Raji (cell line): ENCODE results near the gene PKIG.

Source experiments
- POLR2A ChIP-seq: IDR thresholded peaks from 2 replicates; pipeline ENCODE4 v1.6.1; 2011; ENCODE audit warnings: low read depth, low read length, control low read depth; ENCODE audit not compliant: insufficient read depth

Gene PKIG

DNA sequence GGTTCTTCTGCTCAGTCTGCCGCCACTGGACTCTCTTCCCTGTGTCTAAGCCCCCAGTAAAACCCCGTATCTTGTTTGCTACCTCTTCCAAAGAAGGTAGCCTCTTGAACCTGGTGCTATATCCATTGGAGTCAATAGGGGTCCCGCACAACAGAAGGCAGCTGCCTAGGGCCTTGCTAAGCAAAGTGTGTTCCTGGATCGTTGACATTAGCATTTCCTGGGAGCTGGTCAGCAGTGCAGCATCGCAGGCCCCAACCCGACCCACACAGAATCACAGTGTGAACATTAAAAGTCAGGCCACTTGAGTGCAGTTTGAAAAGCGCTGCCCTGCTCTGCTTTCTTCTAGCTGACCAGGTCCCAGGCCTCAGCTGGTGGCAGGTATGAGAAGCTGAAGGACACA lies 66.2 kb downstream of the PKIG start:
- TF ChIP-seq POLR2A = no peak

DNA sequence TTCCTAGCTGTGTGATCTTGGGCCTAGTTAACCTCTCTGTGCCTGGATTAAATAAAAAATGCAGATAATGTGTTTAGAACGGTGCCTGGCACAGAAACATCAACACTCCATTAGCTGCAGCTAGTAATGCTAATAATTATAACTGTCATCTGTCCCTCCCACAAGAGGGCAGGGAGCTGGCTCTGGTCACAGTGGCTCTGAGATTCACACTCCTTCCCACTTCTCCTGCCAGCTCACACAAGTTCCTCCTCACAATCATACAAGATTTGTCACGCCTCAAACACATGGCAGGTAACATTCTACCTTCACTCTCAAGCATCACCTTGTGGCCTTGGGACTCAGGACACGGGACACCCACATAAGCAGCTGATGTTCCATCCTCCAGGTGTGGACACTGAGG lies 66.7 kb downstream of the PKIG start:
- TF ChIP-seq POLR2A = no peak

DNA sequence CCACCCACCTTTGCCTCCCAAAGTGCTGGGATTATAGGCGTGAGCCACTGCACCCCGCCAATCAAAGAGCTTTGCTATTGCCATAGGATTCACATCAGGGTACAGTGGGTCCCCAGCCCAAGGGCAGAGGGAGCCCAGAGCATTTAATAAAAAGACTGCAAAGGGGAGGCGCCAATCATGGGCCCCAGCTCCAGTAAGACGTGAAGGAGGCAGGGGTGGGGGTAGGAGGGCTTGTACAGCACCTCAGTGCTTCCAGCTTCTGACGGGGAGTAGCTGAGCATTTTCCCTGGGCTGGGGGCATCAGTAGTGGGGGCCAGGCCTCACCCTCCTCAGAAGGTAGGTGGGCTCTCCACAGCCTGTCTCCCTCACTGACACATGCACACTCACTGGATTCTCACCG lies 67.6 kb downstream of the PKIG start:
- no peak for TF ChIP-seq POLR2A

DNA sequence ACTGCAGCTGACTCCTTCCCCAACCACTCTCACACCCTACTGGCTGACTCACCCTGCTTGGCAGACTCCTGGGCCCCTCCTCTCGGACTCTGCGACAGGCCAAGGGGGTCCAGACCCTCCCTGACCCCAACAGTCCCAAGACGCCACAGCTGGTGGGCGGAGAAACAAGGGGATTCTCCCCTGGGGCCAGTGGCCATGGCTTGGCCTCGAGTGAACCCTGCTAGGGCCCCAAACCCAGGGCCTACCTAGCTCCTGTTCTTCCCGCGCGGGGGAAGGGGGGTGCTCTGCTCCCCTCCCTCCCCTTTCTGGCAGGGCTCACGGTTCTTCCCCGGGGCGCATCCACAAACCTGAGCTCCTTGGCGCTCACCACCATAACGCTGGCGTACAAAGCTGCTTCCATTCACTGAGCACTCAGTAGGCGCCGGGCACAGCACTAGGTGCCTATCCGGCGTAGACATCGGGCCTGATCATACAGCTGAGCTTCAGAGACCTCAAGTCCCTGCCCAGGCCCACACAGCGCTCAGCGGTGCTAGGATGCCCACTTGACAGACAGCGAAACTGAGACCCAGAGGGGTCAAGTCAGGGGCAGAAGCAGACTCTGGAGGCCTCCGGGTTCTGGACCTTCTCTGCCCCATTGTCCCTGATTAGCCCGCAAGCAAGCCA lies 68.5 kb downstream of the PKIG start:
- no peak for TF ChIP-seq POLR2A

DNA sequence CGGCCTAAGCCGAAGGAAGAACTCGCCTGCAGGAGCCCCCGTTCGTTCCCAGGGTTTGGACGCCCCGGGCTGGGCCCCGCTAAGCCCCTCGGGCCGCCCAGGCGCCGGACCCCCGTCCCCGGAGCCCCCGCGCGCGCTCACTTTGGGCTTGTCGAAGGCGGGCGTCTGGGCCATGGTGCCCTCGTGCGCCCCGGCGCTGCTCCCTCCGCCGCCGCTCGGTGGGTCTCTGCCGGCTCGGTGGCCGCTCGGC lies 69.0 kb downstream of the PKIG start:
- peak; percentile 43; the same call in 1 of the 2 replicates for TF ChIP-seq POLR2A

DNA sequence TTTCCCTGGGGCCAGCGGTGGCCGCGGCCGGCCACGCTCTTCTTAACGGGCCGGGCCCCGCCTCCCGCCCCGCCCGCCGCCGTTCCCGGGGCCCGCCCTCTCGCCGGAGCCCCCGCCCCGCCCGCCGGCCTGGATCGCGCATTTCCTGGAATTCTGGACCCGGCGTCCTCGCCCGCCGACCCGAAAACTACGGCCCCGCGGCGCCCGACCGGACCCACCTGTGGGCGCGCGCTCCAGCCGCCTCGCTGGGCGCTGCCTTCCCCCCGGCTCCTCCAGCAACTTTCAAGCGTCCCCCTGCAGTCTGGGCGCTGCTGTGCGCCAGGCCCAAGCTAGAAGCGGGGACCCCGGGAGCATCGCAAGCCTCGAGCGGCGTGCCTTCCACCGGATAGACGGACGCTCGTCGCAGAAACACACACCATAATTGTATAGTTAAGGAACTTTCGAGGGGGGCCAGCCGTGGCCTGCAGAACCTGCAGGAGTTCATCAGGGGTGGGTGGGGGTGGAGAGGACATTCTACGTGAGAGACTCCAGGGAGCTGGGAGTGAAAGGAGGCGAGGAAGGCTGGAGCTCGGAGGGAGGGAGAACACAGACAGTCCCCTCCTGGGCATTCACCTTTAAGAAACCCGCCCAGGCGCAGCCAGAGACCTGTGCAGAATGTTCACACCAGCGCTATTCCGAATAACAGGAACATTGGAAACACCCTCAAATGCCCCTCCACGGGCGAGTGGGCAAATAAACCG lies 69.5 kb downstream of the PKIG start, which contains the start of gene ADA:
Gene ADA, minus strand, starts transcription at position 16 of the 740 bp plus-strand sequence. CDS start 92 bp downstream, outside the sequence.
- no peak for TF ChIP-seq POLR2A

DNA sequence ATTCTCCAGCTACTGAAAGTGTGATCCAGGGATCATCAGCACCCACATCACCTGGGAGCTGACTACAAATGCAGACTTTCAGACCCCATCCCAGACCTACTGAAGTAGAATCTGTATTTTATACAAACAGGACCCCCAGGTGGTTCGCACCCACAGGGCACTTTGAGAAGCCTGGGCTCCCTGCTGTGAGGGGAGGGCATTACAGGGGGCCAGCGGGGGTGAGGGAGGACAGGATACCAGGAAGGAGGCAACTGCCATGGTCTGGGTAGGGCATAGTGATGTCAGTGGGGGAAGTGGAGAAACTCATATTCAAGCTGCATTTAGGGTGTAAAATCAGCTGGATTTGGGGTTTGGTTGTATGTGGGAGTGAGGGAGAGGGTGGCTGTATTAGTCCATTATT lies 71.2 kb downstream of the PKIG start:
- TF ChIP-seq POLR2A = no peak

DNA sequence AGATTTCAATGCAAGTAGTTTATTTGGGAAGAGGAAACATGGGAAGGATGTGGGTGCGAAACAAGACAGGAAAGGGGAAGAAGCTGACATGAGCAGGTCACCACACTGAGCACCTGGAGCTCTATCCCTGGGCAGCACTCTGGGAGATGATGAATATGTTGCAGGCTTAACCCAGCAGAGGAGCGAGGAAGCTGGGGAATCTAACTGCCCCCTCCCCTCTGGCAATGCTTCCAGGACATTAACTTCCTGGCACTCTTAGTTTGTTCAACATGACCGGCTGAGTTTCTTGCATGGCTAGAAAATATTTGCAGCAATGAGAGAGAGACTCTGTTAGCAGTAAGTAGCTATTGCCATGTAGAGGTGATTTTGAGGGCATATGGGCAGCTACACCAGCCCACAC lies 74.1 kb downstream of the PKIG start:
- TF ChIP-seq POLR2A = no peak

DNA sequence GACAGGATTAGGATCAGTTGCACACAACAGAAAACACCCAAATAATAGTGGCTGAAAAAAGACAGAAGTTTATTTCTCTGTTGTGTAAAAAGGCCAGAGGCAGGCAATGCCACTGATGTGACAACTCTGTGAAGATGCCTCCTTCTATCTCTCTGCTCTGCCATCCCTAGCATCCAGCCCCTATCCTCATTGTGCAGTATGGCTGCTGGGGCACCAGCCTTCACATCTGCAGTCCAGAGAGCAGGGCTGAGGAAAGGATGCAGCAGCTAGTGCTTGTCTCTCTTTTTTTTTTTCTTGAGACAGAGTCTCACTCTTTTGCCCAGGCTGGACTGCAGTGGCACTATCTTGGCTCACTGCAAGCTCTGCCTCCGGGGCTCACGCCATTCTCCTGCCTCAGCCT lies 75.5 kb downstream of the PKIG start:
- no peak for TF ChIP-seq POLR2A

DNA sequence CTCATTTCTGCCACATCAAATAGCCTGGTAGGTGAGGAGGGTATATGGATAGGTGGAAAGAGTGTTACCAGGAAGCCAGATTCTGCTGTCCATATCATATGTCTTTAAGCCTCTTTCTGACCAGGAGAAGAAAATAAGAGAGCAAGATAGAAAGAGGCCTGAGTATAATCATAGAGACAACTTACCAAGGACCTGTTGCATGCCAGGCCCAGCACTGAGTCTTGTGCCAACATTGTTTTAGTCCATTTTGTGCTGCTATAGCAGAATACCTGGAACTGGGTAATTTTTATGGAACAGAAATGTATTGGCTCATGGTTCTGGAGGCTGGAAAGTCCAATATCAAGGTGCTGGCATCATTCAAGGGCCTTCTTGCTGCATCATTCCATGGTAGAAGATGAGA lies 76.4 kb downstream of the PKIG start:
- no peak for TF ChIP-seq POLR2A

DNA sequence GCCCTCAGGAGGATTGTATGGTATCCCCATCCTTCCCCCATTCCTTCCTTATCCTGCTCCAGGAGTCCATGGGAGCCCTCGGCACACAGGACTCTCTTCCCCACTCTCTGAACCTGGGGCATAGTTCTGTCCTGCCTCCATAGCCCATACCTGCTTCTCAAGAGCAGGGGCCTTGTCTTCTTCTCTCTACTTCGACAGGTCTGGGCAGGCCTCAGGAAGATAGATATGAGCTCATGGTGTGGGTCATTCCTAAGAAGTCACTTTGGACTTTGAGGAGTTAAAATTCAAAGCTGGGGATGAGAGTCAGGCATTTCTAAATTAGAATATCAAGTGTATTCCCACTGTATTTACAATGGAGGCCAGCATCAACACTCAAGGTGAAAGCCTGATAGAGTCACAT lies 77.6 kb downstream of the PKIG start:
- no peak for TF ChIP-seq POLR2A

DNA sequence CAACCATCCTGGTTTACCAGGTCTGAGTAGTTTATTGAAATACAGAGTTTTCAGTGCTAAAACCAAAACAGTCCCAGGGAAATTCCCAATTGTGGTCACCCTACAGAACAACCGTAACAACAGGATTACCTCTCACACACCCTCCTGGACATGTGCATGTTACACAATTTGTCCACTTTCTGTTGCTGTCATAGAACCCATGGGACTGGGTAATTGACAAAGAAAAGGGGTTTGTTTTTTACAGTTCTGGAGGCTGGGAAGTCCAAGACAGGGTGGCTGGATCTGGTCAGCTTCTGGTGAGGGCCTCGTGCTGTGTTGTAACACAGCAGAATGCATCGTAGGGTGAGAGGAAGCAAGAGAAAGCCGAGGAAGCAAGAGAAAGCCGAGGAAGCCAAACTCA lies 78.2 kb downstream of the PKIG start:
- TF ChIP-seq POLR2A = no peak

DNA sequence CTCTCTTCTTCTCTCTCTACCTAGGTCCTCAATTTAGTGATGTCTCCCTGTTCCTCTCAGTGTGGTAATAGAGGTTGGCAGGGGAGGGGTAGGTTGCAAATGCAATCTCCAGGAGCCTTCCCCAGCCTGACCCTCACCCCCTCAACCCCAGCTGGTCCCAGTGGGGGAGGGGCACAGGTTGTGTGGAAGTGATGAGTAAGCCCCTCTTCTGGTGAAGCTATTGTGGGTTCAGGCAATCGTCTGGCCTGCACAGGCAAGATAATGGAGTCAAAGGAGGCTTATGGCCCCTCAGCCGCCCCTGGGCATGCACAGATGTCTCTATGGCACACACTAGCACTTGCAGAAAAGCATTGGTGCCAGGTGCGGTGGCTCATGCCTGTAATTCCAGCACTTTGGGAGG lies 79.9 kb downstream of the PKIG start:
- TF ChIP-seq POLR2A = no peak

DNA sequence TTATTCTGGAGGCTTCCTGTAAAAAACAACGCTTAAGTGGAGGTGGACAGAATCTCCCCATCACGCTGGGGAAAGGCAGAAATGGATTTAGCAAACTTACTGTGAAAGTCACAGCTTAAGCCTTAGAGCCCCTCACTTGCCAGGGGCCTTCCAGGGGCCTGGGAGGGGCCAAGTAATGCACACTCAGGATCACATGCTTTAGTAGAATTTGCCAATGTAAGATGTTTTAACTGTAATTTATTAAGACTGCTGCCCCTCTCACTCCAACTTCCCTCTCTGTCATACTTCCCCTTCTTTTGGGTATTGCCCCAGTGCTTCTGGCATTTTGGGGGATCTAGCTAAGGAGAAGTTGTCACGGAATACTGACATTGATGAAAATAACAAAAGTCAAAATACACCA lies 81.8 kb downstream of the PKIG start:
- TF ChIP-seq POLR2A = no peak

DNA sequence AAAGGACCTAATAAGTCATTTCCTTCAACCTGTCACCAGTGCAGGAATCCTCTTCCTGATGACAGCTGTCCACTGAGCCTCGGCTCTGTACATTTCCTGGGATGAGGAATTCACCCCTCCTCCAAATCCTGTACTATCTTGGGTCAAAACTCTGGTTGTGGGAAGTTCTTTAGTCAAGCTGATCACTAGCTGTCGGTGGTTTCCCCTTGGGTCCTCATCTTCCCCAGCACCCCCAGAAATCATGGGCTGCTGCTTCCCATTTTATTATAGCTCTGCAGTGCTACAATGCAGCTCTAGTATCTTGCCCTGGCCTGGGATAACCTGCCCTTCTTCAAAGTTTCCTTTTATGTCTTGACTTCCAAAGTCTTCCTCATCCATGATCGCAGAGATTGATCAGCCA lies 83.7 kb downstream of the PKIG start:
- no peak for TF ChIP-seq POLR2A
